NCI-H1694 (cell line): Measurements from ENCODE around the gene RPS6KA4.

Source experiments
- DNase-seq: peaks from one replicate; lab custom pipeline; 2025; lab: John Stamatoyannopoulos, UW

The RPS6KA4 gene

DNA sequence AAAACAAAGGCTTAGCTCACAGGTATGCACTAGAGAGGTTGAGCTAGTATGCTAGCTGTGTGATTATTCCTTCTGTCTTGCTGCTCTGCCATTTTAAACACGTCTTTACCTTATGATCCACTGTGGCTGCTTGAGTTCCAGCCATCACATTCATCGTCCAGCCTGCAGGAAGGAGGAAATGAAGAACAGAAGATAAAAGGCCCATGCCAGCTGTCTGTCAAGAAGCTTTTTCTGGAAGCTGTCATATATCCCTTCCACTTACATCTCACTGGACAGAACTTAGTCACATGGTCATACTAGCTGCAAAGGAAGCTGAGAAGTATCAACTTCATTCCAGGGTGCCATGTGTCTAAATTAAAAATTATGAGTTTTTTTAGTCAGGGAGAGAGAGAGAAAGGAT lies 31.6 kb upstream of the RPS6KA4 start:
- DNase-seq: no peak

GRCh38 chr11:64327993-64328392 lies 31.0 kb upstream of the RPS6KA4 start:
- DNase-seq: no peak

GRCh38 chr11:64330888-64331287 lies 28.1 kb upstream of the RPS6KA4 start:
- no peak for DNase-seq

- DNase-seq: peak; percentile 74
Observed at GRCh38 chr11:64331569-64332371, 27.2 kb upstream of the RPS6KA4 start.

DNA sequence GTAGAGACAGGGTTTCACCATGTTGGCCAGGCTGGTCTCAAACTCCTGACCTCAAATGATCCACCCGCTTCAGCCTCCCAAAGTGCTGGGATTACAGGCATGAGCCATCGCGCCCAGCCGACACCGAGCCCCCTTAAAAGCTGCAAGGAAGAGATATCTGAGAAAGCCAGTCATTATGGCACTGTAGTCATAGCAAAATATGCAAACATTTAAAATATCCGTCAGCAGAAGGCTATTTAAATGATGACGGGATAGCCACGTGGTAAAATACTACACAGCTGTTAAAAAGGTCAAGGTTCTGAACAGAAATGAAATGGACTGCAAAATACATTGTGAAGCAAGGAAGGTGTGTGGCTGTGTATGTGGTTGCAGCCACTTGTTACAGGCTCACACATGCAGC lies 25.4 kb upstream of the RPS6KA4 start:
- DNase-seq: no peak

- peak; percentile 95 for DNase-seq
Observed at GRCh38 chr11:64334764-64335735, 23.9 kb upstream of the RPS6KA4 start.

GRCh38 chr11:64337538-64338249 lies 21.3 kb upstream of the RPS6KA4 start:
- DNase-seq: no peak

GRCh38 chr11:64338716-64339115 lies 20.2 kb upstream of the RPS6KA4 start:
- no peak for DNase-seq

DNA sequence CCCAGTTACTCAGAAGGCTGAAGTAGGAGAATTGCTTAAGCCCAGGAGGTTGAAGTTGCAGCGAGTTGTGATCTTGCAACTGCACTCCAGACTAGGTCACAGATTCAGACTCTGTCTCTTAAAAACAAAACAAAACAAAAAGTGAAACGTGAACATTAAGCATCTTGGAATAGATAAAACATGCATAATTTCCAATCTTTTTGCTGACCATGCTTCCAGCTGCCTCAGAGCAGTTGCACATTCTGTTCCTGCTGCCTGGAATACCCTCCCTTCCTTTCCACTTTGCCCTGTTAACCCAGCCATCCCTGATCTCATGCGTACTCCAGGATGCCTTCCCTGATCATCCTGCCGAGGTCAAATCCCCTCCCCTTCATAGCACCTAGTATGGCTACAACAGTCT lies 19.7 kb upstream of the RPS6KA4 start:
- no peak for DNase-seq

DNA sequence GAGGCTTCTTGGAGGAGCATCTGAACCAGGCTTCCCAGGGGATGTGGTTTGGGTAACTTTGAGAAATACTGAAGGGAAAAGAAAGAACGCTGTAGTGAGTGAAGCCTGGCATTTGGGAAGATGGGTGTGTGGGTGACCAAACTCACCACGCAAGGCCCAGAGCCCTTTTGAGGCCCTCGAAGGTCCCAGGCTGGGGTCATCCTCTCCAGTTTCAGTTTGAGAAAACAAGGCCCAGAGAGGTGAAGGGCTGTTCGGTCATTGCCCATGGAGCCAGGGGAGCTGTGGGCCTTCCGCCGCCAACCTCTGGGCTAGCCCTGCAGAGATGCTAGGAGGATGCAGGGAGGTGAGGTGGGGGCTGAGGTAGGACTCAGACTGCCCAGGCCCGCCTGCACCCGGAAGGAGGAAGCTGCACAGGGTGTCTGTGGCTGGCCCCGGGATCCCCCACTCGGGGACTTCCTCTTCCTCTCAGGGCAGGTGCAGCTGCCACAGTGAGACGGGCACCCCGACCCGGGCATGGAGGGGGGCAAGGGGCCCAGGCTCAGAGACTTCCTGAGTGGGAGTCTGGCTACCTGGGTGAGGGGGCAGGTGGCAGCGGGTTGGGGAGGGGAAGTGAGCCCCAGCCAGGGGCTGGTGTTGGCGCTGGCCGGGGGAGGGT lies 19.1 kb upstream of the RPS6KA4 start, which contains the start of gene CCDC88B:
TSS of gene CCDC88B (plus strand) at position 451 of the 655 bp plus-strand sequence. CDS start at position 514, 63 bp downstream.
- DNase-seq: no peak

DNA sequence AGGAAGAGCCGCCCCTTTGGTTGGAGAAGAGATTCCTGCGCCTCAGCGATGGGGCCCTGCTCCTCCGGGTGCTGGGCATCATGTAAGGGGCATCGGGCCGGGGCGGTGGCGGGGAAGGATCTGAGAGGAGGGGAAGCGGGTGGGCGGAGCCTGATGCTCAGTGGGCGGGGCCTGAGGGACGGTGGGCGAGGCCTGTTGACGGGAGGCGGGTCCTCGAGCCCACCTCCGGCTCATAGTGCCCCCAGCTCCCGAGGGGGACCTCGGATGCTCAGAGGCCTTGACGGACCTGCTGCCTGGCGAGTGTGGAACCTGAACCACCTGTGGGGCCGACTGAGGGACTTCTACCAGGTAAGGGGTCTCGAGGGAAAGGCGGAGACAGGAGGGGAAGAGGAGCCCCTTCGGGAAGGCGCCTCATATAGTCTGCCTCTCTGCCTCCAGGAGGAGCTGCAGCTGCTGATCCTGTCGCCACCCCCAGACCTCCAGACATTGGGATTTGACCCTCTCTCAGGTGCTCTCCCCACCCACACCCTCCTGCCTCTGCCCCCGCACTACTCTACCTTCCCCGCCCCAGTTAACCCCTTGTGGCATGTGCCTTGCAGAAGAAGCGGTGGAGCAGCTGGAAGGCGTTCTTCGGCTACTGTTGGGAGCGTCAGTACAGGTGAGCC lies 18.2 kb upstream of the RPS6KA4 start:
- no peak for DNase-seq

DNA sequence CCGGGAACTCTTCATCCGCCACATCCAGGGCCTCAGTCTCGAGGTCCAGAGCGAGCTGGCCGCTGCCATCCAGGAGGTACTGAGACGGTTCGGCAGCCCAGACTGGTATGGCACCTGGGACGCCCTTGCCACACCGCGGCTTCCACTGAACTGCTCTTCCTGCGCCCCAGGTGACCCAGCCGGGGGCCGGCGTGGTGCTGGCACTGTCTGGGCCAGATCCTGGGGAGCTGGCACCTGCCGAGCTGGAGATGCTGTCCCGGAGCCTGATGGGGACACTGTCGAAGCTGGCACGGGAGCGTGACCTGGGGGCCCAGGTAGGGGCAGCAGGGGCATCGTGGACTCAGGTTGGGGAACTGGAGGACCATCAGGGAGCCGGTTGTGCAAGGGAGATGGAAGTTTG lies 17.5 kb upstream of the RPS6KA4 start:
- no peak for DNase-seq

DNA sequence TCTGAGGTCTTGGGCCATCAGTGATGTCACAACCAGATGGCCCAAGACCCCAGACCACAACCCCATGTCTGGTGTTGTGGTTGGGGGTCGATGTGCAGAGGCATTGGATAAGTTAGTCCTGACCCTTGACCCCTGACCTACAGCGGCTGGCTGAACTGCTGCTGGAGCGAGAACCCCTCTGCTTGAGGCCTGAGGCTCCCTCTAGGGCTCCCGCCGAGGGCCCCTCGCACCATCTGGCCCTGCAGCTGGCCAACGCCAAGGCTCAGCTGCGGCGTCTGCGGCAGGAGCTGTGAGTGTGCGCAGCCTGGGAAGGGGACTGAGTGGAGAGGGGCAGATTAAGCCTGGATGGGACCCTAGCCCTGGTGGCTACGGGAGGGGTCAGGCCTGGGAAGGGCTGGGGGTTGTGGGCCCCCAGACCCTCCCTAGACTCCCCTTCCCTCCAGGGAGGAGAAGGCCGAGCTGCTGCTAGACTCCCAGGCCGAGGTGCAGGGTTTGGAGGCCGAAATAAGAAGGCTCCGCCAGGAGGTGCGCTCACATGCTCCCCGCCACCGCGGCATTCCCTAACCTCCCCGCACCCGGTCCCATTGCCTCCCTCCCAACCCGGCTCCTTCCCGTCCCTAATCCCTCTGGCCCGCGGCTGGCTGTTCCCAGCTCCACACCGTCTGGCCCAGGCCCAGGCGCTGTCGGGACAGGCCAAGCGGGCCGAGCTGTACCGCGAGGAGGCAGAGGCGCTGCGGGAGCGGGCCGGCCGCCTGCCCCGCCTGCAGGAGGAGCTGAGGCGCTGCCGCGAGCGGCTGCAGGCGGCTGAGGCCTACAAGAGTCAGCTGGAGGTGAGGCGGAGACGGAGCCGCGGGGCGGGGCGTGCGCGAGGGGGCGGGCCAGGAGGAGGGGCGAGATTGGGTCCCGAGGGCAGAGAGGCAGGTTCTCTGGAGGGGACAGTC lies 16.8 kb upstream of the RPS6KA4 start:
- peak; percentile 58 for DNase-seq

DNA sequence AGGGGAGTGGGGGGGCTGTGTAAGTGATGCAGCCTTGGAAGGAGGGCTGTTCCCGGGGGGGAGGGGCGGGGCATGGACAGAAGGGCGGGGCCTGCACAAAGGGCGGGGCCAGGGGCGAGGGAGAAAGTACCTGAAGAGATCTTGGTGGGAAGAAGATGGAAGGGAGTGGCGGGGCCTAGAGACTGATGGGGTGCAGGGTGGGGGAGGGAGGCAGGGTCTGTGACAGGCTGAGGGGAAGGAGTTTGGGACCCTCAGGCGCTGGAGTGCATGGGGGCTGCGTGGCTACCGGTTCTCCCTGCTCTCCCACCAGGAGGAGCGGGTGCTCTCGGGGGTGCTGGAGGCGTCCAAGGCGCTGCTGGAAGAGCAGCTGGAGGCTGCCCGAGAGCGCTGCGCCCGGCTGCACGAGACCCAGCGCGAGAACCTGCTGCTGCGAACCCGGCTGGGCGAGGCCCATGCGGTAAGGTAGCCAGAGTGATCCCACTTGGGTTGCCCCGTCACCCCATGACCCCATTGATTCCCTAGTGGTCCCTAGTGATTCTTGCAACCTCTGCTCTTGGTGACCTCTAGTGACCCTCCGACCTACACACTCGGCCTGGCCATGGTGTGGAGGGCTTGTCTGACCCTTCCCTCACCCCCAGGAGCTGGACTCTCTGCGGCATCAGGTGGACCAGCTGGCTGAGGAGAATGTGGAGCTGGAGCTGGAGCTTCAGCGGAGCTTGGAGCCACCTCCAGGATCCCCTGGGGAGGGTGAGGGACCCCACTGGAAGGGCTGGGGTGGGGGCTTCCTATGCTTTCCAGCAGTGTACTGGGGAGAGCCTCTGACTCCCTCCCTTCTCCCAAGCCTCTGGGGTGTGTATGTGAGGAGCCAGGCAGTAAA lies 15.9 kb upstream of the RPS6KA4 start:
- no peak for DNase-seq

GRCh38 chr11:64343767-64344559 lies 15.0 kb upstream of the RPS6KA4 start:
- DNase-seq: peak; percentile 8

GRCh38 chr11:64344787-64345186 lies 14.2 kb upstream of the RPS6KA4 start:
- DNase-seq: no peak

- no peak for DNase-seq
Observed at GRCh38 chr11:64347193-64347867, 11.6 kb upstream of the RPS6KA4 start.
